PC-3 (cell line): ENCODE measurements around the gene PLD4. TPM values are rescaled to one million over a fixed set of nuclear protein-coding genes. Genes with fewer than 3 reads are reported as not detected.

Experiments
- ATAC-seq: fragments of 200-7000 bp; cut with Tn5 transposase; 2 replicates; pipeline ENCODE4 v1.9.1; 2020; ENCODE audit warnings: mild to moderate bottlenecking, moderate library complexity
- BruUV-seq: library from RNA; stranded (reverse); fragments of 400-500 nt; replicated peaks from 2 replicates; lab custom pipeline; 2021; lab: Mats Ljungman, UMichigan
- CTCF ChIA-PET: fragments of 300-600 bp; sonication (Branson Sonifier 250); formaldehyde crosslinking; loops from one replicate; lab custom pipeline; 2022; ENCODE audit warnings: antibody characterized with exemption; lab: Charles Lee
- POLR2A ChIA-PET: fragments of 300-600 bp; sonication (Branson Sonifier 250); formaldehyde crosslinking; loops from one replicate; lab custom pipeline; 2022; ENCODE audit warnings: antibody characterized with exemption; ENCODE audit not compliant: unreplicated experiment; lab: Charles Lee
- DNase-seq: peaks from one replicate; pipeline ENCODE4 v3.0.0-alpha.2; 2015
- H2AFZ ChIP-seq: fragments of 300-600 bp; sonication (generic); 2 replicates; pipeline ENCODE4 v1.6.0; 2016; ENCODE audit warnings: antibody characterized with exemption, low read length
- H3F3A ChIP-seq: fragments of 300-600 bp; sonication (generic); one replicate; pipeline ENCODE4 v1.6.0; 2017; ENCODE audit warnings: antibody characterized with exemption, low read length, control low read depth, mild to moderate bottlenecking; ENCODE audit not compliant: unreplicated experiment
- H3K27ac ChIP-seq: fragments of 300-600 bp; sonication (generic); 2 replicates; pipeline ENCODE4 v1.5.1; 2016; ENCODE audit warnings: mild to moderate bottlenecking, low read length
- H3K27me3 ChIP-seq: fragments of 300-600 bp; sonication (generic); 2 replicates; pipeline ENCODE4 v1.6.1; 2016; ENCODE audit warnings: low read length, mixed read lengths
- H3K36me3 ChIP-seq: fragments of 300-600 bp; sonication (generic); 2 replicates; pipeline ENCODE4 v1.6.1; 2016; ENCODE audit warnings: low read depth, mixed run types, low read length, mixed read lengths
- H3K4me1 ChIP-seq: fragments of 300-600 bp; sonication (generic); 2 replicates; pipeline ENCODE4 v1.5.1; 2016; ENCODE audit warnings: low read length; ENCODE audit not compliant: insufficient read depth
- H3K4me2 ChIP-seq: fragments of 300-600 bp; sonication (generic); 2 replicates; pipeline ENCODE4 v1.6.0; 2016; ENCODE audit warnings: low read length
- H3K4me3 ChIP-seq: fragments of 300-600 bp; sonication (generic); 2 replicates; pipeline ENCODE4 v1.5.1; 2016; ENCODE audit warnings: mild to moderate bottlenecking, low read length, mixed read lengths
- H3K79me2 ChIP-seq: fragments of 300-600 bp; sonication (generic); 2 replicates; pipeline ENCODE4 v1.6.1; 2017; ENCODE audit warnings: low read length, mixed read lengths
- H3K9ac ChIP-seq: fragments of 300-600 bp; sonication (generic); 2 replicates; pipeline ENCODE4 v1.6.0; 2016; ENCODE audit warnings: mild to moderate bottlenecking, low read length
- H3K9me2 ChIP-seq: fragments of 300-600 bp; sonication (generic); replicated peaks from 2 replicates; pipeline ENCODE4 v1.6.1; 2016; ENCODE audit warnings: mixed run types, low read length, mixed read lengths
- H3K9me3 ChIP-seq: fragments of 300-600 bp; sonication (generic); 2 replicates; pipeline ENCODE4 v1.6.1; 2016; ENCODE audit warnings: low read length, mixed read lengths
- H4K20me1 ChIP-seq: fragments of 300-600 bp; sonication (generic); 2 replicates; pipeline ENCODE4 v1.6.1; 2016; ENCODE audit warnings: low read length, mixed read lengths
- EZH2 ChIP-seq: fragments of 300-600 bp; sonication (generic); IDR thresholded peaks from one replicate; pipeline ENCODE4 v1.6.1; 2017; ENCODE audit warnings: antibody characterized with exemption, mild to moderate bottlenecking, low read length; ENCODE audit not compliant: unreplicated experiment
- EZH2phosphoT487 ChIP-seq: fragments of 300-600 bp; sonication (generic); IDR thresholded peaks from 2 replicates; pipeline ENCODE4 v1.6.1; 2018; ENCODE audit warnings: mild to moderate bottlenecking, antibody characterized with exemption, low read length, borderline replicate concordance
- intact Hi-C: fragments of 100-400 bp; cut with micrococcal nuclease; formaldehyde crosslinking; loops from 2 replicates; pipeline ENCODE4 v1.9.0; 2023
- total RNA-seq: library from RNA; depleted of rRNA; stranded (reverse); fragments of >200 nt; gene quantifications from 2 replicates; pipeline ENCODE4 v1.2.3, GENCODE V29; 2014
- TF ChIP-seq, protein P1 (sequence below): fragments of 300-600 bp; sonication (generic); conservative IDR thresholded peaks from 2 replicates; pipeline ENCODE4 v1.5.1; 2017; ENCODE audit warnings: antibody characterized with exemption, low read depth, mild to moderate bottlenecking, low read length

The PLD4 gene
- total RNA-seq, 1 experiment from 2014 or later, result 0.04 TPM

DNA sequence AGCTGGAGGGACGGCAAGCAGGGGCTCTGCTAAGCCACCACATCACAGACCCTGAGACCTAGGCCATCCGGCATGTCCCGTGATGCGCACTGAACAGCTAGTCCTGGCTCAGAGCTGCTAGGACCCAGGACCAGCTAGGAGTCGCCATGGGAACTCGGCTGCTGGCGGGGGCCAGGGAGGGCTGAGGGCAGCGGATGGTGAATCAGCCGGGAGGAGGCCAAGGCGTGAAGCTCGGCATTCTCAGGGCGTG, 48.4 kb downstream of the PLD4 start:
- Histone ChIP-seq H3K9ac (peak overlapping the region; percentile 78), H3F3A (no peaks in the 10 kb centered on the region), H3K9me3 (no peaks in the 10 kb centered on the region), H3K9me2 (no peaks in the 10 kb centered on the region), H3K4me2 (peak overlapping the region; percentile 81), H4K20me1 (no peaks in the 10 kb centered on the region), H3K27me3 (no peaks in the 10 kb centered on the region), H2AFZ (no peak overlapping the region), H3K4me1 (peaks cover 91% of the 10 kb centered on the region), H3K4me3 (peak overlapping the region; percentile 37; the same call in 1 of the 2 replicates), H3K27ac (peak overlapping the region; percentile 92), H3K36me3 (no peaks in the 10 kb centered on the region), H3K79me2 (peaks cover 43% of the 10 kb centered on the region)
- no TSS peak for BruUV-seq
- TF ChIP-seq, protein P1, sequence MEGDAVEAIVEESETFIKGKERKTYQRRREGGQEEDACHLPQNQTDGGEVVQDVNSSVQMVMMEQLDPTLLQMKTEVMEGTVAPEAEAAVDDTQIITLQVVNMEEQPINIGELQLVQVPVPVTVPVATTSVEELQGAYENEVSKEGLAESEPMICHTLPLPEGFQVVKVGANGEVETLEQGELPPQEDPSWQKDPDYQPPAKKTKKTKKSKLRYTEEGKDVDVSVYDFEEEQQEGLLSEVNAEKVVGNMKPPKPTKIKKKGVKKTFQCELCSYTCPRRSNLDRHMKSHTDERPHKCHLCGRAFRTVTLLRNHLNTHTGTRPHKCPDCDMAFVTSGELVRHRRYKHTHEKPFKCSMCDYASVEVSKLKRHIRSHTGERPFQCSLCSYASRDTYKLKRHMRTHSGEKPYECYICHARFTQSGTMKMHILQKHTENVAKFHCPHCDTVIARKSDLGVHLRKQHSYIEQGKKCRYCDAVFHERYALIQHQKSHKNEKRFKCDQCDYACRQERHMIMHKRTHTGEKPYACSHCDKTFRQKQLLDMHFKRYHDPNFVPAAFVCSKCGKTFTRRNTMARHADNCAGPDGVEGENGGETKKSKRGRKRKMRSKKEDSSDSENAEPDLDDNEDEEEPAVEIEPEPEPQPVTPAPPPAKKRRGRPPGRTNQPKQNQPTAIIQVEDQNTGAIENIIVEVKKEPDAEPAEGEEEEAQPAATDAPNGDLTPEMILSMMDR, result no peak
- TF ChIP-seq EZH2 (no peak), EZH2phosphoT487 (no peak)
- DNase-seq (no peak), ATAC-seq (no peak)
- ChIA-PET POLR2A (interaction anchor here (0.7 to 2.5 kb wide), 7 partner anchors 12 to 54 kb away, joined by 3 to 8 read pairs (median 4); partner anchors contain the start of gene CLBA1), CTCF (interaction anchor here (0.7 to 1.9 kb wide), 3 partner anchors 13 to 55 kb away, joined by 4 to 7 read pairs (median 4); partner anchors contain the start of gene CLBA1)
- intact Hi-C loops, result loop anchor here (1.0 to 5.0 kb wide), 3 partner anchors 41 to 76 kb away; no protein-coding TSS in a partner anchor

DNA sequence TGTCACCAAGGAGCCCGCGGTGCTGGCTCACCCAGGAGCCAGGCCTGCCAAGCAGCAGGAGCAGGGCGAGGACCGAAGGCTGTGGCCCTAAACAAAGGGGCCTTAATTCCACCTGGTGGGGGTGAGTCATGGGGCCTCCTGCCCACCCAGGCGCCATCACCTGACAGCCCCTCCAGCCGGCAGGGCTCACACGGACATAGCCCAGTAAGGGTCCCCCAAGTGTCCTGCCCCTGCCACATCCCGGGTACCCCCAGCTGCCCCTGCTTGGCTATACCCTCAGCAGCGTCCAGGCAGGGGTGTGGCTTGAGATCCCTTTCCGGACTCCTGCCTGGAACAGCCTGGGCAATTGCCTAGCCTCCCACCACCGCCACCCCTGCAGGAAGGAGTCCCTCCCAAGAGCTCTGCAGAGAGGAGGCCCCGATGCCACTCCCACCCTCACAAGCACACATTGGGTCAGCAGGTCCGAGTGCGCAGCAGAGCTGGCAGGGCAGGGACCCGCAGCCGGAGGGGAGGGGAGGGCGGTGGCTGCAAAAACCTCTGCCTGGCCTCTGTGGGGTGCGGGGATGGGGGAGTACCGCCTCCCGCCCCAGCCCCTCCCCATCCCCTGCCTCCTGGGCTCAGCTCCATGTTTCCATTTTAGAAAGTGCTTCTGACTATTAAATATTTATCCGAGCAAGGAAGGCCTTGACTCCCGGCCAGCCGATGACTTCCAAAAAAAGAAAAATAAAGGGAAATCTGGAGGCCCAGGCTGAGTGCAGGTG, 48.9 kb downstream of the PLD4 start:
- no peaks in the 10 kb centered on the region for H3K9me3 ChIP-seq
- ChIA-PET POLR2A (interaction anchor here (0.6 to 2.5 kb wide), 8 partner anchors 12 to 81 kb away, joined by 3 to 8 read pairs (median 4); partner anchors contain the start of gene CLBA1), CTCF (interaction anchor here (0.6 to 1.9 kb wide), 7 partner anchors 9 to 80 kb away, joined by 3 to 7 read pairs (median 4); partner anchors contain the start of gene CLBA1)
- H2AFZ ChIP-seq, result no peak overlapping the region
- TF ChIP-seq EZH2, result no peak
- peak; percentile 95 for TF ChIP-seq EZH2phosphoT487
- TF ChIP-seq, protein P1, result no peak
- peak overlapping the region; percentile 28; the same call in 1 of the 2 replicates for H3K4me3 ChIP-seq
- peak overlapping the region; percentile 70 for H3K4me2 ChIP-seq
- intact Hi-C loops, result loop anchor here (1.0 to 5.0 kb wide), 3 partner anchors 41 to 77 kb away; no protein-coding TSS in a partner anchor
- H3K4me1 ChIP-seq, result peaks cover 88% of the 10 kb centered on the region
- H3K27ac ChIP-seq, result peak overlapping the region; percentile 92
- no peaks in the 10 kb centered on the region for H3K36me3 ChIP-seq
- DNase-seq (peak; percentile 99), ATAC-seq (peak; percentile 47)
- no TSS peak for BruUV-seq
- H3K79me2 ChIP-seq, result peaks cover 43% of the 10 kb centered on the region
- H4K20me1 ChIP-seq, result no peaks in the 10 kb centered on the region
- no peaks in the 10 kb centered on the region for H3F3A ChIP-seq
- peak overlapping the region; percentile 23 for H3K9ac ChIP-seq
- no peaks in the 10 kb centered on the region for H3K9me2 ChIP-seq
- H3K27me3 ChIP-seq, result no peaks in the 10 kb centered on the region
